ENCODE measurements around the gene CYP2D6. TPM values are rescaled to one million over a fixed set of nuclear protein-coding genes. Genes with fewer than 3 reads are reported as not detected.
"Not testable (repeated sequence)": the region's sequence is repeated elsewhere in the genome, so short reads cannot be mapped to it uniquely, and the experiment has no call there.

The CYP2D6 gene
- total RNA-seq, 1 donor from 2014 or later = 0.16 TPM

- intact Hi-C loops (cut with micrococcal nuclease) = no loop called here
- Histone ChIP-seq H3K27me3 (ENCODE audit: low read depth) (peaks cover 14% of the 10 kb centered on the region), H3K27ac (replicated peaks) (no peak overlapping the region), H3K9me3 (replicated peaks) (no peaks in the 10 kb centered on the region), H3K36me3 (no peaks in the 10 kb centered on the region), H3K4me3 (no peak overlapping the region), H3K4me1 (no peaks in the 10 kb centered on the region)
- TF ChIP-seq CTCF (IDR thresholded peaks at IDR 0.05; ENCODE audit: borderline replicate concordance) = no peak
- DNase-seq = no peak
Observed at GRCh38 chr22:42131562-42131961, 952 bp upstream of the CYP2D6 start.

GRCh38 chr22:42130182-42130581, 428 bp downstream of the CYP2D6 start:
- DNase-seq; H3K4me1 ChIP-seq; H3K9me3 ChIP-seq (replicated peaks); intact Hi-C loops (cut with micrococcal nuclease); H3K4me3 ChIP-seq; H3K36me3 ChIP-seq; H3K27ac ChIP-seq (replicated peaks): not testable (repeated sequence)
- peaks cover 14% of the 10 kb centered on the region for H3K27me3 ChIP-seq (ENCODE audit: low read depth)

- H3K36me3 ChIP-seq; H3K9me3 ChIP-seq (replicated peaks); H3K27ac ChIP-seq (replicated peaks); H3K4me1 ChIP-seq; H3K27me3 ChIP-seq (ENCODE audit: low read depth); intact Hi-C loops (cut with micrococcal nuclease); H3K4me3 ChIP-seq; DNase-seq: not testable (repeated sequence)
Observed at GRCh38 chr22:42128776-42129694, 1.6 kb downstream of the CYP2D6 start.

- H3K9me3 ChIP-seq (replicated peaks); DNase-seq; H3K27me3 ChIP-seq (ENCODE audit: low read depth); H3K4me1 ChIP-seq; H3K36me3 ChIP-seq; H3K4me3 ChIP-seq; H3K27ac ChIP-seq (replicated peaks); intact Hi-C loops (cut with micrococcal nuclease): not testable (repeated sequence)
Observed at GRCh38 chr22:42128007-42128406, 2.6 kb downstream of the CYP2D6 start.

GRCh38 chr22:42127606-42128005, 3.0 kb downstream of the CYP2D6 start:
- Histone ChIP-seq H3K27me3 (ENCODE audit: low read depth) (no peaks in the 10 kb centered on the region), H3K9me3 (replicated peaks) (no peaks in the 10 kb centered on the region), H3K27ac (replicated peaks) (no peak overlapping the region), H3K4me1 (no peaks in the 10 kb centered on the region), H3K4me3 (no peak overlapping the region), H3K36me3 (no peaks in the 10 kb centered on the region)
- intact Hi-C loops (cut with micrococcal nuclease) = no loop called here
- no peak for TF ChIP-seq CTCF (IDR thresholded peaks at IDR 0.05; ENCODE audit: borderline replicate concordance)
- no peak for DNase-seq

- DNase-seq; intact Hi-C loops (cut with micrococcal nuclease); H3K36me3 ChIP-seq; H3K27ac ChIP-seq (replicated peaks); H3K4me3 ChIP-seq; H3K9me3 ChIP-seq (replicated peaks); H3K27me3 ChIP-seq (ENCODE audit: low read depth); H3K4me1 ChIP-seq: not testable (repeated sequence)
Observed at GRCh38 chr22:42123529-42123928, 7.1 kb downstream of the CYP2D6 start.

- DNase-seq; H3K27me3 ChIP-seq (ENCODE audit: low read depth); H3K27ac ChIP-seq (replicated peaks); H3K36me3 ChIP-seq; H3K4me3 ChIP-seq; H3K9me3 ChIP-seq (replicated peaks); H3K4me1 ChIP-seq; intact Hi-C loops (cut with micrococcal nuclease): not testable (repeated sequence)
Observed at GRCh38 chr22:42120231-42121021, 10.2 kb downstream of the CYP2D6 start.
